HL-60 (cell line): ENCODE results near the gene FYN.

Experiments
- DNase-seq, 2 experiments: peaks; one replicate each; pipeline ENCODE4 v3.0.0-alpha.2; 2010 to 2020; ENCODE audit warnings: low read depth in 1 of 2, low spot score in 1 of 2
- H3K27ac ChIP-seq: fragments of 250-450 bp; sonication (Bioruptor Pico); replicated peaks from 2 replicates; pipeline ENCODE4 v1.5.1; 2020; ENCODE audit warnings: mild to moderate bottlenecking, moderate library complexity
- H3K27me3 ChIP-seq: fragments of 250-450 bp; sonication (Bioruptor Pico); 2 replicates; pipeline ENCODE4 v1.5.1; 2021; ENCODE audit warnings: mild to moderate bottlenecking, moderate library complexity; ENCODE audit not compliant: insufficient read depth, poor library complexity, severe bottlenecking
- H3K4me3 ChIP-seq: replicated peaks from 2 replicates; pipeline ENCODE4 v1.5.1; 2011; ENCODE audit warnings: mild to moderate bottlenecking, control low read depth, low read length; ENCODE audit not compliant: insufficient read depth
- GABPA ChIP-seq: IDR thresholded peaks from 2 replicates; pipeline ENCODE4 v1.6.1; 2012; ENCODE audit warnings: low read depth
- POLR2AphosphoS5 ChIP-seq: IDR thresholded peaks from 2 replicates; pipeline ENCODE4 v1.6.1; 2012; ENCODE audit warnings: low read depth
- SPI1 ChIP-seq: IDR thresholded peaks from 2 replicates; pipeline ENCODE4 v1.6.1; 2012; ENCODE audit warnings: low read depth, mild to moderate bottlenecking, borderline replicate concordance
- TF ChIP-seq, protein P1 (sequence below): IDR thresholded peaks from 2 replicates; pipeline ENCODE4 v1.6.1; 2012; ENCODE audit warnings: low read depth; ENCODE audit not compliant: insufficient replicate concordance
- TF ChIP-seq, protein P2 (sequence below): IDR thresholded peaks from one replicate; pipeline ENCODE4 v1.5.1; 2011; ENCODE audit warnings: low read length, control low read depth, inconsistent platforms; ENCODE audit not compliant: insufficient read depth

FYN gene

DNA sequence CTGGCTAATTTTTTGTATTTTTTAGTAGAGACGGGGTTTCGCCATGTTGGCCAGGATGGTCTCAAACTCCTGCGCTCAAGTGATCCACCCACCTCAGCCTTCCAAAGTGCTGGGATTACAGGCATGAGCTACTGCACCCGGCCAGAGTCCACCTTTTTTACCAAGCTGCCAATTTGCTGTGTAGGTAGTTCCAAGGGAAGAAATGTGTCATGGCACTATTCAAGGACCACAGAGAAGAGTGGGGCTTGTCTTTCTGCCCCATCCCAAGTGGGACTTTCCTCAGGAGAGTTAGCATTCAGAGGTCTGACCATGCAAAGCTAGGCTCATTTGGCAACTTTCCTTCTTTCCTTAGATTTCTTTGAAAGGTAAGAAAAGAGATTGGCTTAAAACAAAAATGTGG, 155.6 kb downstream of the FYN start:
- DNase-seq: no peak
- Histone ChIP-seq H3K4me3 (no peak overlapping the region), H3K27me3 (no peaks in the 10 kb centered on the region), H3K27ac (no peak overlapping the region)
- TF ChIP-seq, protein P1, sequence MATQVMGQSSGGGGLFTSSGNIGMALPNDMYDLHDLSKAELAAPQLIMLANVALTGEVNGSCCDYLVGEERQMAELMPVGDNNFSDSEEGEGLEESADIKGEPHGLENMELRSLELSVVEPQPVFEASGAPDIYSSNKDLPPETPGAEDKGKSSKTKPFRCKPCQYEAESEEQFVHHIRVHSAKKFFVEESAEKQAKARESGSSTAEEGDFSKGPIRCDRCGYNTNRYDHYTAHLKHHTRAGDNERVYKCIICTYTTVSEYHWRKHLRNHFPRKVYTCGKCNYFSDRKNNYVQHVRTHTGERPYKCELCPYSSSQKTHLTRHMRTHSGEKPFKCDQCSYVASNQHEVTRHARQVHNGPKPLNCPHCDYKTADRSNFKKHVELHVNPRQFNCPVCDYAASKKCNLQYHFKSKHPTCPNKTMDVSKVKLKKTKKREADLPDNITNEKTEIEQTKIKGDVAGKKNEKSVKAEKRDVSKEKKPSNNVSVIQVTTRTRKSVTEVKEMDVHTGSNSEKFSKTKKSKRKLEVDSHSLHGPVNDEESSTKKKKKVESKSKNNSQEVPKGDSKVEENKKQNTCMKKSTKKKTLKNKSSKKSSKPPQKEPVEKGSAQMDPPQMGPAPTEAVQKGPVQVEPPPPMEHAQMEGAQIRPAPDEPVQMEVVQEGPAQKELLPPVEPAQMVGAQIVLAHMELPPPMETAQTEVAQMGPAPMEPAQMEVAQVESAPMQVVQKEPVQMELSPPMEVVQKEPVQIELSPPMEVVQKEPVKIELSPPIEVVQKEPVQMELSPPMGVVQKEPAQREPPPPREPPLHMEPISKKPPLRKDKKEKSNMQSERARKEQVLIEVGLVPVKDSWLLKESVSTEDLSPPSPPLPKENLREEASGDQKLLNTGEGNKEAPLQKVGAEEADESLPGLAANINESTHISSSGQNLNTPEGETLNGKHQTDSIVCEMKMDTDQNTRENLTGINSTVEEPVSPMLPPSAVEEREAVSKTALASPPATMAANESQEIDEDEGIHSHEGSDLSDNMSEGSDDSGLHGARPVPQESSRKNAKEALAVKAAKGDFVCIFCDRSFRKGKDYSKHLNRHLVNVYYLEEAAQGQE: no peak
- no peak for TF ChIP-seq SPI1
- no peak for TF ChIP-seq POLR2AphosphoS5
- TF ChIP-seq, protein P2, sequence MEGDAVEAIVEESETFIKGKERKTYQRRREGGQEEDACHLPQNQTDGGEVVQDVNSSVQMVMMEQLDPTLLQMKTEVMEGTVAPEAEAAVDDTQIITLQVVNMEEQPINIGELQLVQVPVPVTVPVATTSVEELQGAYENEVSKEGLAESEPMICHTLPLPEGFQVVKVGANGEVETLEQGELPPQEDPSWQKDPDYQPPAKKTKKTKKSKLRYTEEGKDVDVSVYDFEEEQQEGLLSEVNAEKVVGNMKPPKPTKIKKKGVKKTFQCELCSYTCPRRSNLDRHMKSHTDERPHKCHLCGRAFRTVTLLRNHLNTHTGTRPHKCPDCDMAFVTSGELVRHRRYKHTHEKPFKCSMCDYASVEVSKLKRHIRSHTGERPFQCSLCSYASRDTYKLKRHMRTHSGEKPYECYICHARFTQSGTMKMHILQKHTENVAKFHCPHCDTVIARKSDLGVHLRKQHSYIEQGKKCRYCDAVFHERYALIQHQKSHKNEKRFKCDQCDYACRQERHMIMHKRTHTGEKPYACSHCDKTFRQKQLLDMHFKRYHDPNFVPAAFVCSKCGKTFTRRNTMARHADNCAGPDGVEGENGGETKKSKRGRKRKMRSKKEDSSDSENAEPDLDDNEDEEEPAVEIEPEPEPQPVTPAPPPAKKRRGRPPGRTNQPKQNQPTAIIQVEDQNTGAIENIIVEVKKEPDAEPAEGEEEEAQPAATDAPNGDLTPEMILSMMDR: no peak
- no peak for TF ChIP-seq GABPA

DNA sequence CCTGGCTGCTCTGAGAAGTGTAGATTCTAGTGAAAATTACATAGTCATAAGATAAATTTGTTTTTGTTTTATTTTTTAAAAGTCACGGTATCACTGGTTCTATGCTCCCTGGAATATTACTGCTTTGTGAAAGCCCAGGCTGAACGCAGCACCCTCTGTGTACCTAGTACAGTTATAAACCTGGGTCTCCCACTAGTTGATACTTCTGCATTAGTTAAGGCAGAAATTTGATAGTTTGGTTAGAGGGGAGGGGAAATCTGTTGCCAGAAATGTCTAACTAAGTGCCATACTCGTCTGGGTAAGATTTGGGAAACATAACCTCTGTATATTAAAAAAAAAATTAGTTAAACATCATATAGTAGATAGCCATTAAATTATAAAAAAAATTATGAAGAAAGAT, 156.9 kb downstream of the FYN start:
- H3K4me3 ChIP-seq: no peak overlapping the region
- no peaks in the 10 kb centered on the region for H3K27me3 ChIP-seq
- no peak for DNase-seq
- TF ChIP-seq, protein P2: no peak
- no peak for TF ChIP-seq GABPA
- TF ChIP-seq POLR2AphosphoS5: no peak
- TF ChIP-seq, protein P1: no peak
- TF ChIP-seq SPI1: no peak
- no peak overlapping the region for H3K27ac ChIP-seq

DNA sequence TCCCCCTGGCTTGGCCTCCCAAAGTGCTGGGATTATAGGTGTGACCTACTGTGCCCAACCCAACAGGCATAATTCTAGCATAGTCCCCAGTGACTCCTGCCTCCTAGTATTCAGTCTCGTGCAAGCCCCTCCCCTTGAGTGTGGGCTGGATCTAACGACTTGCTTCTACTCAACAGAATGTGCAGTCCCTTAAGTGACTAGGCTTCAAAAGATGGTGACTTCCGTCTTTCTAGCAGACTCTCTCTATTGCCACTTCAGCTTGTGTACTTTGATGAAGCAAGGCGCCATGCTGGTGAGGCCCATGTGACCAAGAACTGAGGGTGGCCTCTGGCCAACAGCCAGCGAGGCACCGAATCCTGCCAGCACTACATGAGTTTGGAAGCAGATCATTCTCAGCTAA, 157.9 kb downstream of the FYN start:
- Histone ChIP-seq H3K4me3 (no peak overlapping the region), H3K27ac (no peak overlapping the region), H3K27me3 (no peaks in the 10 kb centered on the region)
- DNase-seq: no peak
- TF ChIP-seq GABPA (no peak), POLR2AphosphoS5 (no peak)
- TF ChIP-seq, protein P1: no peak
